Measurements from ENCODE around the gene MMP28.

GRCh38 chr17:35732806-35733136 lies 62.7 kb downstream of the MMP28 start:
- no peak for TF ChIP-seq CTCF (conservative IDR thresholded peaks at IDR 0.05; ENCODE audit: low read depth, low read length)
- TF ChIP-seq EZH2phosphoT487 (IDR thresholded peaks at IDR 0.05; ENCODE audit: borderline replicate concordance, low read length): no peak
- TF ChIP-seq EZH2 (IDR thresholded peaks at IDR 0.05; ENCODE audit: low read length, unreplicated experiment): no peak

All from PC-3 (cell line).